Astrocyte of the spinal cord (primary cell): Measurements from ENCODE around the gene WWTR1.
A peak's percentile ranks its signal among the peaks of the same experiment; 100 is the strongest.

Experiments used
- DNase-seq: peaks from one replicate; pipeline ENCODE4 v3.0.0; 2011; ENCODE audit warnings: low read depth, low spot score
- H3K4me3 ChIP-seq: 2 replicates; pipeline ENCODE4 v1.5.1; 2011; ENCODE audit warnings: low read depth, mild to moderate bottlenecking, low read length, moderate library complexity
- in situ Hi-C: cut with HindIII; loops from 2 replicates; pipeline ENCODE4 v1.10.0; 2017; ENCODE audit warnings: low sequenced_read_pairs
- TF ChIP-seq, protein P1 (sequence below): IDR thresholded peaks from 2 replicates; pipeline ENCODE4 v1.5.1; 2012; ENCODE audit warnings: low read depth, mild to moderate bottlenecking, low read length, inconsistent platforms

The WWTR1 gene

GRCh38 chr3:149479621-149480325 lies 178.1 kb downstream of the WWTR1 start:
- TF ChIP-seq, protein P1, sequence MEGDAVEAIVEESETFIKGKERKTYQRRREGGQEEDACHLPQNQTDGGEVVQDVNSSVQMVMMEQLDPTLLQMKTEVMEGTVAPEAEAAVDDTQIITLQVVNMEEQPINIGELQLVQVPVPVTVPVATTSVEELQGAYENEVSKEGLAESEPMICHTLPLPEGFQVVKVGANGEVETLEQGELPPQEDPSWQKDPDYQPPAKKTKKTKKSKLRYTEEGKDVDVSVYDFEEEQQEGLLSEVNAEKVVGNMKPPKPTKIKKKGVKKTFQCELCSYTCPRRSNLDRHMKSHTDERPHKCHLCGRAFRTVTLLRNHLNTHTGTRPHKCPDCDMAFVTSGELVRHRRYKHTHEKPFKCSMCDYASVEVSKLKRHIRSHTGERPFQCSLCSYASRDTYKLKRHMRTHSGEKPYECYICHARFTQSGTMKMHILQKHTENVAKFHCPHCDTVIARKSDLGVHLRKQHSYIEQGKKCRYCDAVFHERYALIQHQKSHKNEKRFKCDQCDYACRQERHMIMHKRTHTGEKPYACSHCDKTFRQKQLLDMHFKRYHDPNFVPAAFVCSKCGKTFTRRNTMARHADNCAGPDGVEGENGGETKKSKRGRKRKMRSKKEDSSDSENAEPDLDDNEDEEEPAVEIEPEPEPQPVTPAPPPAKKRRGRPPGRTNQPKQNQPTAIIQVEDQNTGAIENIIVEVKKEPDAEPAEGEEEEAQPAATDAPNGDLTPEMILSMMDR, result no peak
- no peak overlapping the region for H3K4me3 ChIP-seq
- no peak for DNase-seq
- in situ Hi-C loops, result no loop called here

DNA sequence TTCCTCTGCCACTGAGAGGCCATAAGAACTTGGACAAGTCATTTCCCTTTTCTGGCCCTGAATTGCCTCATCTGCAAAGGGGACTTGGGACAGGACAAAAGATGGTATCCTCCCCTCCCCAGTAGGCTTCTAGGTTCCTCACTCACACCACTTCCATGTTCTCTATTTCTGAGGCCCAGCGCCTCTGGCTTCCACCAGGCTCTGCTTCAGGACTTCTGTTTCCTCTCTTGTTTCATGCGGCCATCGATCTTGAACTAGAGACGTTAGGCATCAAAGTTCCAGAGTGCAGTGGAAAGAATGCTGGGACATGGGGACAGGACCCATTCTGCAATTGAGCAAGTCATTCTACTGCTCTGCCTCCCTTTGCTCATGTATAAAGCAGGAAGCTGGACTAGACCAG lies 181.6 kb downstream of the WWTR1 start:
- TF ChIP-seq, protein P1, result no peak
- no peak overlapping the region for H3K4me3 ChIP-seq
- no peak for DNase-seq
- in situ Hi-C loops, result no loop called here

GRCh38 chr3:149475451-149476060 lies 182.3 kb downstream of the WWTR1 start:
- TF ChIP-seq, protein P1, result no peak
- in situ Hi-C loops, result no loop called here
- no peak overlapping the region for H3K4me3 ChIP-seq
- DNase-seq, result no peak

DNA sequence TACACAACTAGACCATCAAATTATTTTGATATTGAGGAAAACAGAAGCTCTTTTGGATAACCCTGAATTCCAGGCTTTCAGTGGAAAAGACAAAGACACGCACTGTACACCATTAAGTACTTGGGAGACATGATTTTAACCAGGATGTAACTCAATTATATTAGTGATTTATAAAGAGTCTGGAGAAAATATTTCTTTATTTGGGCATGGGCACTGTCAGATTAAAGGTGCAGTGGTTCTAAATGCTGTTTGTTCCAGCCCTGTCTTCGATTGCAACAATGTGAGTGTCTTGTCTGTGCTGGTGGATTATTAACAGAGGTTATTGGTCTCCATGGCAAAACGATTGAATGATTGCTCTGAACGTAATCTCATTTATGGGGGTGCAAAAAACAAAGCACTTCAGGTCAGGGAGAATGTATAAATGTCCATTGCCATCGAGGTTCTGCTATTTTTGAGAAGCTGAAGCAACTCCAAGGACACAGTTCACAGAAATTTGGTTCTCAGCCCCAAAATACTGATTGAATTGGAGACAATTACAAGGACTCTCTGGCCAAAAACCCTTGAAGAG lies 183.5 kb downstream of the WWTR1 start, which contains the start of gene TM4SF4:
Gene TM4SF4, plus strand, starts transcription at position 448 of the 568 bp plus-strand sequence. CDS start 181 bp downstream, outside the sequence.
- no peak for DNase-seq
- no peak within 1 kb of the TSS for H3K4me3 ChIP-seq
- TF ChIP-seq, protein P1, result no peak
- in situ Hi-C loops, result no loop called here

DNA sequence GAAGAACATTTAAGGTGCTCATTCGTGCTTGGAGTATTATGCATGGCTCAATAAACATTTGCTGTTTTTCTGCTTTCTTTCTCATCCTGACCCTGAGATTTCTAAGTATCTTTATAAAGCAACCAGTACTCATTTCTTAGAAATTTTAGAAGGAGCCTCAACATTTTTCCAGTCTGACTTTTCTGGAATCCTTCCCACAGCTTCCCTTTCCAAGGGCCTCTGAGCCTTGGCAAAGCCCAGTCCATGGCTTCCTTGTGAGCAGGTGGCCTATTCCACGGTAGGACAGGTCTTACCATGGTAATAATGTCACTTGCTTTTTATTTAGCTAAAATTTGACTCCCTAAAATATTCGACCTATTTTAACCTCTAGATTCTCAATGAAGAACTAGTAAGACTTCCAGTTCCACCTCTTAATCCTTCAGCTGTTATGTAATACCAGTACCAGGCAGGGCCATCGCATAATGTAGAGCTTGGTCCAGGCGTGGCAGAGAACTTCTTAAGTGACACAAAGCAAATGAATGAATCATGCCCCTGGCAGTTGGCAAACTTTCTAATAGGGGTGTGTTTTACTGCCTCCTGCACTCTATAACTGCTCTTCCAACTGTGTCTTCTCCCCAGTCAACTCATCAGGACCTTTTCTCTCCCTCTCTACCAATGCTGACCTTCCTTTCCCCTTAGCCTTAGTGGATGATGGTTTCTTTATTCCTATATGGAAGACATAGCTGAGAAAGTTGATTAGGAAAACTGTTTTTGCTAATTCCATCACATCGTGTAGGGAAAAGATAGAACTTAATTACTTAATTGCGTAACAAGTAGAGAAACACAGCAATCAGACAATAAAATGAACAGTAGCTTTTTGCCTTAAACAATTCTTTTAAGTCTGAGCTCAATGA lies 184.2 kb downstream of the WWTR1 start:
- peak; percentile 84 for DNase-seq
- in situ Hi-C loops, result no loop called here
- no peak overlapping the region for H3K4me3 ChIP-seq
- TF ChIP-seq, protein P1, result no peak
